Common myeloid progenitor, CD34-positive (primary cell): ENCODE data around the gene BLM.

Source experiments
- CTCF ChIA-PET: fragments of 350-600 bp; sonication (Branson Sonifier 250); formaldehyde crosslinking; loops from one replicate; lab custom pipeline; 2021; ENCODE audit warnings: antibody characterized with exemption; lab: Charles Lee
- POLR2A ChIA-PET: fragments of 350-600 bp; sonication (Branson Sonifier 250); formaldehyde crosslinking; loops from one replicate; lab custom pipeline; 2021; ENCODE audit warnings: antibody characterized with exemption; lab: Charles Lee
- DNase-seq, 3 donors: peaks; one replicate each; pipeline versions ENCODE4 v3.0.0 to v3.0.0-alpha.2; 2013
- H3K27ac ChIP-seq, 2 experiments: 1 replicate in 1 of 2; 2 replicates in 1 of 2; pipeline ENCODE4 v1.7.0; 2013; ENCODE audit warnings: inconsistent platforms in 2 of 2, low read length in 2 of 2, mild to moderate bottlenecking in 2 of 2, low read depth in 1 of 2, moderate library complexity in 1 of 2; ENCODE audit not compliant: severe bottlenecking in 2 of 2, insufficient read depth in 1 of 2, poor library complexity in 1 of 2
- H3K27me3 ChIP-seq, 5 experiments: replicated peaks in 2 of 5; 1 replicate in 3 of 5; 2 replicates in 2 of 5; pipeline versions ENCODE4 v1.6.1 to v1.7.0; 2013; ENCODE audit warnings: low read length in 4 of 5, mild to moderate bottlenecking in 2 of 5, moderate library complexity in 2 of 5, inconsistent platforms in 1 of 5; ENCODE audit not compliant: insufficient read depth in 5 of 5, control insufficient read depth in 4 of 5
- H3K36me3 ChIP-seq, 4 experiments: 1 replicate in 2 of 4; 2 replicates in 2 of 4; pipeline versions ENCODE4 v1.6.1 to v1.7.0; 2013; ENCODE audit warnings: low read length in 3 of 4, control low read depth in 1 of 4, mild to moderate bottlenecking in 1 of 4; ENCODE audit not compliant: control insufficient read depth in 4 of 4, insufficient read depth in 4 of 4
- H3K4me1 ChIP-seq, 4 experiments: 1 replicate in 3 of 4; 2 replicates in 1 of 4; pipeline versions ENCODE4 v1.6.1 to v1.7.1; 2013; ENCODE audit warnings: low read length in 3 of 4, mild to moderate bottlenecking in 3 of 4, control low read depth in 1 of 4, inconsistent platforms in 1 of 4, moderate library complexity in 1 of 4; ENCODE audit not compliant: control insufficient read depth in 4 of 4, insufficient read depth in 4 of 4; ENCODE audit errors: control extremely low read depth in 1 of 4
- H3K4me3 ChIP-seq, 7 experiments: 1 replicate in 4 of 7; 2 replicates in 3 of 7; pipeline versions ENCODE4 v1.5.1 to v1.7.0; 2013; ENCODE audit warnings: mild to moderate bottlenecking in 7 of 7, low read length in 6 of 7, moderate library complexity in 6 of 7, inconsistent platforms in 2 of 7, low read depth in 2 of 7, control low read depth in 1 of 7; ENCODE audit not compliant: insufficient read depth in 4 of 7, control insufficient read depth in 1 of 7; ENCODE audit errors: extremely low read depth in 1 of 7
- H3K9me3 ChIP-seq, 5 experiments: 1 replicate in 4 of 5; 2 replicates in 1 of 5; pipeline versions ENCODE4 v1.6.1 to v1.7.1; 2013; ENCODE audit warnings: low read length in 4 of 5, mild to moderate bottlenecking in 2 of 5, inconsistent platforms in 1 of 5, low read depth in 1 of 5, moderate library complexity in 1 of 5; ENCODE audit not compliant: control insufficient read depth in 4 of 5, insufficient read depth in 2 of 5; ENCODE audit errors: control extremely low read depth in 1 of 5
- WGBS: methylation state at CpG from one replicate; pipeline ENCODE4 v1.1.5; 2013; ENCODE audit not compliant: insufficient coverage; 5-methylcytosine and 5-hydroxymethylcytosine counted together

The BLM gene

DNA sequence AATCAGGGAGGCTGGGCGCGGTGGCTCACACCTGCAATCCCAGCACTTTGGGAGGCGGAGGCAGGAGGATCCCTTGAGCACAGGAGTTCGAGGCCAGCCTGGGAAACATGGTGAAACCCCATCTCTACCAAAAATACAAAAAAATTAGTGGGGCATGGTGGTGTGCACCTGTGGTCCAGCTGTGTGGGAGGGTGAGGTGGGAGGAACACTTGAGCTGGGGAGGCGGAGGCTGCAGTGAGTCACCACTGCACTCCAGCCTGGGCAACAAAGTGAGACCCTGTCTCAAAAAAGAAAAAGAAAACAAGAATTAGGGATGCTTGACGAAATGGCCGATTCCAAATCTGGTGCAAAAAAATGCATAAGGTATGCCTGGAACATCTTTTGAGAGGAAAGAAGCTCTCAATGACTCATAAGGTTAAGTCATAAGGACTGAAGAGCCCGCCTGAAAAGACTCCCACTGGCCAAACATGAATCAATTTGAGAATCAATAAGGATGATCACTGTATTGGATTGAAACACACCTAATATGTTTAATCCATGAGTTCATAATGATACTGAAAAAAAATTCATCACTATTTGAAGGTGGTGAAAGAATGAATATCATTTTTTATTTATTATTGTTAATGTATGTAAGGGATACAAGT is 27.7 kb downstream of the BLM start:
- ChIA-PET POLR2A (interaction anchor here (0.5 to 0.6 kb wide), 2 partner anchors 44 to 1650 kb away, joined by 5 to 6 read pairs; no protein-coding TSS in a partner anchor), CTCF (interaction anchor here (1.1 to 1.3 kb wide), 2 partner anchors 10 to 141 kb away, joined by 3 to 5 read pairs; no protein-coding TSS in a partner anchor)
- H3K27ac ChIP-seq = no peak overlapping the region
- no peak for DNase-seq
- H3K4me3 ChIP-seq = no peak overlapping the region
- H3K4me1 ChIP-seq = peaks cover 0 to 11% (median 0%) of the 10 kb centered on the region in 4 experiments
- WGBS = 95% methylated on average over 6 of the region's 8 CpGs
- H3K9me3 ChIP-seq = peaks cover 0 to 3% (median 0%) of the 10 kb centered on the region in 5 experiments
- peaks cover under 1 to 17% (median 4%) of the 10 kb centered on the region in 4 experiments for H3K36me3 ChIP-seq
- no peaks in the 10 kb centered on the region for H3K27me3 ChIP-seq

DNA sequence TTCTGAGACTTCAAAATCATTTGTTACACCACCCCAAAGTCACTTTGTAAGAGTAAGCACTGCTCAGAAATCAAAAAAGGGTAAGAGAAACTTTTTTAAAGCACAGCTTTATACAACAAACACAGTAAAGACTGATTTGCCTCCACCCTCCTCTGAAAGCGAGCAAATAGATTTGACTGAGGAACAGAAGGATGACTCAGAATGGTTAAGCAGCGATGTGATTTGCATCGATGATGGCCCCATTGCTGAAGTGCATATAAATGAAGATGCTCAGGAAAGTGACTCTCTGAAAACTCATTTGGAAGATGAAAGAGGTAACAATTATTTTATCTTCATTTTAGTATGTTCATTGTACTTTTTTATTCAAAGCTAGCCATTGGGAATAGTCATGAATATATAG is 32.6 kb downstream of the BLM start:
- no peak for DNase-seq
- no peaks in the 10 kb centered on the region for H3K27me3 ChIP-seq
- H3K4me3 ChIP-seq = no peak overlapping the region
- CTCF ChIA-PET = interaction anchor here (1.1 kb wide), 1 partner anchor 9 kb away, joined by 3 read pairs; no protein-coding TSS in a partner anchor
- H3K36me3 ChIP-seq = peaks cover 4 to 48% (median 15%) of the 10 kb centered on the region in 4 experiments
- WGBS = no CpG with 5 or more reads among the region's 3 CpGs
- H3K9me3 ChIP-seq = no peaks in the 10 kb centered on the region
- peaks cover 0 to 2% (median 0%) of the 10 kb centered on the region in 4 experiments for H3K4me1 ChIP-seq
- H3K27ac ChIP-seq = no peak overlapping the region
- POLR2A ChIA-PET = no interaction called here

DNA sequence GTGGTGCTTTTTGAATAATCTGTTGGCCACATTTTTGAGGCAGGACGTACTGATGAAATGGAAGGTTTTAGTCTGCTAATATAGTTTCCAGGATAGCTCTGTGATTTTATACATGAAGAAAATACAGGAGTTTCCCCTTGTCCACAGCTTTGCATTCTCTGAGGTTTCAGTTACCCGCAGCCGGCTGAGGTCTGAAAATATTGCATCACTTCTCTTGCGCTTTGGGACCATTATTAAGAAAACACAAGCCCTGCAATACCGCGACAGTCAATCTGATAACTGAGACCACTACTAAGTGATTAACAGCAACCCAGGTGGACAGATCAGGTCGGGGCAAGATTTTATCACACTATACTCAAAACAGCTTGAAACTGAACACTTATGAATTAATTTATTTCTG is 33.0 kb downstream of the BLM start:
- peaks cover 0 to 2% (median 0%) of the 10 kb centered on the region in 4 experiments for H3K4me1 ChIP-seq
- no peaks in the 10 kb centered on the region for H3K27me3 ChIP-seq
- peaks cover 4 to 52% (median 16%) of the 10 kb centered on the region in 4 experiments for H3K36me3 ChIP-seq
- no peaks in the 10 kb centered on the region for H3K9me3 ChIP-seq
- POLR2A ChIA-PET = no interaction called here
- WGBS = 92% methylated on average over 7 of the region's 7 CpGs
- DNase-seq = peak in 2 of 3 donors; percentile 44 to 50
- H3K4me3 ChIP-seq = peak overlapping the region in 2 of 7 experiments; percentile 37 to 40
- H3K27ac ChIP-seq = no peak overlapping the region
- CTCF ChIA-PET = interaction anchor here (1.1 kb wide), 1 partner anchor 9 kb away, joined by 3 read pairs; no protein-coding TSS in a partner anchor

- Histone ChIP-seq H3K36me3 (peaks cover 4 to 62% (median 20%) of the 10 kb centered on the region in 4 experiments), H3K9me3 (no peaks in the 10 kb centered on the region), H3K4me1 (peaks cover 0 to 2% (median 0%) of the 10 kb centered on the region in 4 experiments), H3K4me3 (no peak overlapping the region), H3K27me3 (no peaks in the 10 kb centered on the region), H3K27ac (no peak overlapping the region)
- ChIA-PET CTCF (interaction anchor here (1.3 kb wide), 2 partner anchors 12 to 134 kb away, joined by 3 read pairs; no protein-coding TSS in a partner anchor), POLR2A (no interaction called here)
- no peak for DNase-seq
- 100% methylated on average over 2 of the region's 8 CpGs for WGBS
These were observed 34.2 kb downstream of the BLM start for GRCh38 chr15:90751300-90751825.

- H3K36me3 ChIP-seq = peaks cover 14 to 70% (median 35%) of the 10 kb centered on the region in 4 experiments
- H3K27me3 ChIP-seq = no peaks in the 10 kb centered on the region
- H3K27ac ChIP-seq = no peak overlapping the region
- 100% methylated on average over 1 of the region's 2 CpGs for WGBS
- no peaks in the 10 kb centered on the region for H3K9me3 ChIP-seq
- POLR2A ChIA-PET = no interaction called here
- no peak overlapping the region for H3K4me3 ChIP-seq
- CTCF ChIA-PET = interaction anchor here (0.8 to 1.9 kb wide), 4 partner anchors 12 to 129 kb away, joined by 3 to 4 read pairs (median 3); partner anchors contain the start of gene BLM
- H3K4me1 ChIP-seq = no peaks in the 10 kb centered on the region
- DNase-seq = no peak
These were observed 39.8 kb downstream of the BLM start for GRCh38 chr15:90756916-90757315.

GRCh38 chr15:90757461-90757860 is 40.3 kb downstream of the BLM start:
- H3K4me1 ChIP-seq = no peaks in the 10 kb centered on the region
- no peak overlapping the region for H3K4me3 ChIP-seq
- H3K9me3 ChIP-seq = no peaks in the 10 kb centered on the region
- H3K36me3 ChIP-seq = peaks cover 15 to 74% (median 38%) of the 10 kb centered on the region in 4 experiments
- WGBS = 100% methylated on average over 1 of the region's 1 CpG
- H3K27me3 ChIP-seq = no peaks in the 10 kb centered on the region
- ChIA-PET CTCF (interaction anchor here (1.1 to 1.9 kb wide), 2 partner anchors 12 to 40 kb away, joined by 3 to 4 read pairs; partner anchors contain the start of gene BLM), POLR2A (no interaction called here)
- no peak overlapping the region for H3K27ac ChIP-seq
- no peak for DNase-seq
